HepG2 (cell line): Measurements from ENCODE around the gene THPO.

Source experiments
- ATF1 ChIP-seq: IDR thresholded peaks from 2 replicates; pipeline ENCODE4 v1.6.1; 2016; ENCODE audit warnings: mild to moderate bottlenecking, control low read depth
- EP300 ChIP-seq, 3 experiments: sonication (generic) in 1 of 3; formaldehyde crosslinking in 1 of 3; IDR thresholded peaks; 2 replicates each; pipeline versions ENCODE4 v1.5.1 to v1.6.1; 2011 to 2020; ENCODE audit warnings: low read depth in 2 of 3, low read length in 2 of 3, borderline replicate concordance in 1 of 3, improper control_type of control experiment in 1 of 3, mild to moderate bottlenecking in 1 of 3, missing genetic modification reagents in 1 of 3, moderate library complexity in 1 of 3
- FOXA1 ChIP-seq, 2 experiments: fragments of 450-650 bp in 1 of 2; sonication (generic) in 1 of 2; formaldehyde crosslinking in 1 of 2; IDR thresholded peaks; 2 replicates each; pipeline versions ENCODE4 v1.4.0 to v1.6.1; 2016 to 2020; ENCODE audit warnings: missing genetic modification reagents in 1 of 2
- HOXA7 ChIP-seq: sonication (generic); formaldehyde crosslinking; IDR thresholded peaks from 2 replicates; pipeline ENCODE4 v1.8.1; 2022; ENCODE audit warnings: mild to moderate bottlenecking, missing genetic modification reagents, moderate library complexity
- SALL1 ChIP-seq: sonication (generic); formaldehyde crosslinking; IDR thresholded peaks from 2 replicates; pipeline ENCODE4 v1.8.0; 2022; ENCODE audit warnings: mild to moderate bottlenecking, missing genetic modification reagents
- TAF1 ChIP-seq: sonication (generic); formaldehyde crosslinking; IDR thresholded peaks from 2 replicates; pipeline ENCODE4 v1.4.0; 2020; ENCODE audit warnings: missing genetic modification reagents
- ZC3H4 ChIP-seq: sonication (generic); formaldehyde crosslinking; IDR thresholded peaks from 2 replicates; pipeline ENCODE4 v1.4.0; 2020; ENCODE audit warnings: missing genetic modification reagents, borderline replicate concordance
- ZNF350 ChIP-seq: sonication (generic); formaldehyde crosslinking; IDR thresholded peaks from 2 replicates; pipeline ENCODE4 v1.4.0; 2020; ENCODE audit warnings: mild to moderate bottlenecking, low read depth, missing genetic modification reagents, borderline replicate concordance
- ZNF670 ChIP-seq: sonication (generic); formaldehyde crosslinking; IDR thresholded peaks from 2 replicates; pipeline ENCODE4 v1.8.0; 2022; ENCODE audit warnings: mild to moderate bottlenecking, missing genetic modification reagents, borderline replicate concordance
- TF ChIP-seq, protein P1 (sequence below): sonication (generic); formaldehyde crosslinking; IDR thresholded peaks from 2 replicates; pipeline ENCODE4 v1.5.1; 2020; ENCODE audit warnings: mild to moderate bottlenecking, missing genetic modification reagents
- TF ChIP-seq, protein P2 (sequence below): sonication (generic); formaldehyde crosslinking; IDR thresholded peaks from 2 replicates; pipeline ENCODE4 v1.5.0; 2020; ENCODE audit warnings: mild to moderate bottlenecking, missing genetic modification reagents, moderate library complexity

DNA sequence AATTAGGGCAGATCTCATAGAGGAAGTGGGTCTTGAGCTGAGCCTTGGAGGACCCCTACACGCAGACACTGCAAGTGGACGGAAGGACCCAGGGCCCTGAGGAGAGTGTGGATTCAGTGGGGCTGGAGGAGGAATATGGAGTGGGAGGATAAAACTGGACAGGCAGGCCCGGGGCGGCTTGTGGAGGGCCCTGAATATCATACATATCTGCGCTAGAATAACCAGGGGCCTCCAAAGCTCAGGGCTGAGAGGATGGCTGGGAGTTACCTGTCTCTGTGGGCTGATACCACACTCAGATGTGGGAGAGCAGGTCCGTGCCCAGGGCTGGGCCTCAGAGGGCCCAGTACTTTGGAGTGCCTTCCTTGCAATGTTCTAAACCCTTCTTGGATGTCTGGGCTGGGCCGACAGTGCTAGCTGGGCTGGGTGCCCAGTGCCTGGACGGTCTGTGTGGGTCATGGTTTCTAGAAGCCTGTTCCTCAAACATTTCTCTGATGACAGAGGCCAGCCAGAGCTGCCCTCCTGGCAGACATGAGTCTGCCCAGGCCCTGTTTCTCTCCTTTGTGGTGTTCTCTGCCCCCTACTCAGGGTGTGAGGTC is 31.4 kb upstream of the THPO start:
- no peak for TF ChIP-seq FOXA1 (IDR thresholded peaks at IDR 0.05)
- no peak for TF ChIP-seq FOXA1 (CRISPR knock-in tag; IDR thresholded peaks at IDR 0.05)
- TF ChIP-seq, protein P1, sequence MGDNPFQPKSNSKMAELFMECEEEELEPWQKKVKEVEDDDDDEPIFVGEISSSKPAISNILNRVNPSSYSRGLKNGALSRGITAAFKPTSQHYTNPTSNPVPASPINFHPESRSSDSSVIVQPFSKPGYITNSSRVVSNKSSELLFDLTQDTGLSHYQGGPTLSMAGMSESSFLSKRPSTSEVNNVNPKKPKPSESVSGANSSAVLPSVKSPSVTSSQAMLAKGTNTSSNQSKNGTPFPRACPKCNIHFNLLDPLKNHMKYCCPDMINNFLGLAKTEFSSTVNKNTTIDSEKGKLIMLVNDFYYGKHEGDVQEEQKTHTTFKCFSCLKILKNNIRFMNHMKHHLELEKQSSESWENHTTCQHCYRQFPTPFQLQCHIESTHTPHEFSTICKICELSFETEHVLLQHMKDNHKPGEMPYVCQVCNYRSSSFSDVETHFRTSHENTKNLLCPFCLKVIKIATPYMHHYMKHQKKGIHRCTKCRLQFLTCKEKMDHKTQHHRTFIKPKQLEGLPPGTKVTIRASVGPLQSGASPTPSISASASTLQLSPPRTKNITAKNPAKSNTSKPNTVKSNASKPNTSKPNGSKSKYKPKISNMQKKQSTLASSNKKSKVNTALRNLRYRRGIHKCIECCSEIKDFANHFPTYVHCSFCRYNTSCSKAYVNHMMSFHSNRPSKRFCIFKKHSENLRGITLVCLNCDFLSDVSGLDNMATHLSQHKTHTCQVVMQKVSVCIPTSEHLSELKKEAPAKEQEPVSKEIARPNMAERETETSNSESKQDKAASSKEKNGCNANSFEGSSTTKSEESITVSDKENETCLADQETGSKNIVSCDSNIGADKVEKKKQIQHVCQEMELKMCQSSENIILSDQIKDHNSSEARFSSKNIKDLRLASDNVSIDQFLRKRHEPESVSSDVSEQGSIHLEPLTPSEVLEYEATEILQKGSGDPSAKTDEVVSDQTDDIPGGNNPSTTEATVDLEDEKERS (CRISPR knock-in tag), result no peak
- no peak for TF ChIP-seq ZC3H4 (CRISPR knock-in tag)
- TF ChIP-seq HOXA7 (CRISPR knock-in tag), result no peak
- TF ChIP-seq ATF1 (CRISPR knock-in tag), result no peak
- TF ChIP-seq ZNF670 (CRISPR knock-in tag), result no peak
- no peak for TF ChIP-seq TAF1
- TF ChIP-seq SALL1 (CRISPR knock-in tag), result no peak
- TF ChIP-seq ZNF350 (CRISPR knock-in tag), result no peak
- TF ChIP-seq, protein P2, sequence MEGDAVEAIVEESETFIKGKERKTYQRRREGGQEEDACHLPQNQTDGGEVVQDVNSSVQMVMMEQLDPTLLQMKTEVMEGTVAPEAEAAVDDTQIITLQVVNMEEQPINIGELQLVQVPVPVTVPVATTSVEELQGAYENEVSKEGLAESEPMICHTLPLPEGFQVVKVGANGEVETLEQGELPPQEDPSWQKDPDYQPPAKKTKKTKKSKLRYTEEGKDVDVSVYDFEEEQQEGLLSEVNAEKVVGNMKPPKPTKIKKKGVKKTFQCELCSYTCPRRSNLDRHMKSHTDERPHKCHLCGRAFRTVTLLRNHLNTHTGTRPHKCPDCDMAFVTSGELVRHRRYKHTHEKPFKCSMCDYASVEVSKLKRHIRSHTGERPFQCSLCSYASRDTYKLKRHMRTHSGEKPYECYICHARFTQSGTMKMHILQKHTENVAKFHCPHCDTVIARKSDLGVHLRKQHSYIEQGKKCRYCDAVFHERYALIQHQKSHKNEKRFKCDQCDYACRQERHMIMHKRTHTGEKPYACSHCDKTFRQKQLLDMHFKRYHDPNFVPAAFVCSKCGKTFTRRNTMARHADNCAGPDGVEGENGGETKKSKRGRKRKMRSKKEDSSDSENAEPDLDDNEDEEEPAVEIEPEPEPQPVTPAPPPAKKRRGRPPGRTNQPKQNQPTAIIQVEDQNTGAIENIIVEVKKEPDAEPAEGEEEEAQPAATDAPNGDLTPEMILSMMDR, result no peak
- TF ChIP-seq EP300 (IDR thresholded peaks at IDR 0.05; ENCODE audit: low read depth in 2 of 2, low read length in 2 of 2), result no peak
- no peak for TF ChIP-seq EP300 (CRISPR knock-in tag; IDR thresholded peaks at IDR 0.05; ENCODE audit: borderline replicate concordance)
